GM23338 (cell line): Measurements from ENCODE around the gene DCLRE1B. TPM values are rescaled to one million over a fixed set of nuclear protein-coding genes. Genes with fewer than 3 reads are reported as not detected.

ENCODE experiments used
- ATAC-seq: fragments of 200-7000 bp; cut with Tn5 transposase; 3 replicates; pipeline ENCODE4 v1.9.1; 2020
- DNase-seq: peaks from one replicate; pipeline ENCODE4 v3.0.0-alpha.2; 2015; ENCODE audit warnings: low spot score
- H2AFZ ChIP-seq: fragments of 200-600 bp; sonication (generic); 2 replicates; pipeline ENCODE4 v1.8.0; 2016; ENCODE audit warnings: antibody characterized with exemption, mild to moderate bottlenecking, moderate library complexity
- H3F3A ChIP-seq: fragments of 200-600 bp; sonication (generic); replicated peaks from 2 replicates; pipeline ENCODE4 v1.8.0; 2017; ENCODE audit warnings: antibody characterized with exemption, mixed run types, low read depth
- H3K27ac ChIP-seq: fragments of 200-600 bp; sonication (generic); 2 replicates; pipeline ENCODE4 v1.6.1; 2016; ENCODE audit warnings: low read depth
- H3K27me3 ChIP-seq: fragments of 200-600 bp; sonication (generic); 2 replicates; pipeline ENCODE4 v1.8.0; 2016; ENCODE audit warnings: mild to moderate bottlenecking, mixed run types, moderate library complexity; ENCODE audit not compliant: insufficient read depth
- H3K36me3 ChIP-seq: fragments of 200-600 bp; sonication (generic); 2 replicates; pipeline ENCODE4 v1.8.0; 2016; ENCODE audit warnings: mild to moderate bottlenecking; ENCODE audit not compliant: insufficient read depth
- H3K4me1 ChIP-seq: fragments of 200-600 bp; sonication (generic); 2 replicates; pipeline ENCODE4 v1.8.0; 2016; ENCODE audit warnings: mild to moderate bottlenecking, moderate library complexity; ENCODE audit not compliant: insufficient read depth
- H3K4me2 ChIP-seq: fragments of 200-600 bp; sonication (generic); 2 replicates; pipeline ENCODE4 v1.7.1; 2017; ENCODE audit warnings: mixed run types
- H3K4me3 ChIP-seq: fragments of 200-600 bp; sonication (generic); 2 replicates; pipeline ENCODE4 v1.6.1; 2016; ENCODE audit warnings: mixed run types
- H3K79me2 ChIP-seq: fragments of 200-600 bp; sonication (generic); replicated peaks from 2 replicates; pipeline ENCODE4 v1.8.0; 2017; ENCODE audit warnings: mild to moderate bottlenecking; ENCODE audit not compliant: insufficient read depth
- H3K9me2 ChIP-seq: fragments of 200-600 bp; sonication (generic); 2 replicates; pipeline ENCODE4 v1.8.0; 2017; ENCODE audit not compliant: insufficient read depth
- H4K20me1 ChIP-seq: fragments of 200-600 bp; sonication (generic); replicated peaks from 2 replicates; pipeline ENCODE4 v1.8.0; 2017; ENCODE audit warnings: mild to moderate bottlenecking; ENCODE audit not compliant: insufficient read depth
- H3K27ac Mint-ChIP-seq: 2 replicates; pipeline ENCODE4 v1.8.0; 2020; ENCODE audit warnings: inconsistent platforms, mild to moderate bottlenecking, moderate library complexity, mixed read lengths
- H3K27me3 Mint-ChIP-seq: 3 replicates; pipeline ENCODE4 v1.8.0; 2022; ENCODE audit warnings: low read depth, mild to moderate bottlenecking, moderate library complexity, mixed read lengths, inconsistent platforms; ENCODE audit not compliant: insufficient read depth, poor library complexity
- H3K36me3 Mint-ChIP-seq: 3 replicates; pipeline ENCODE4 v1.8.0; 2021; ENCODE audit warnings: low read depth, mild to moderate bottlenecking, inconsistent platforms, moderate library complexity, mixed read lengths
- H3K4me1 Mint-ChIP-seq: 3 replicates; pipeline ENCODE4 v1.8.0; 2020; ENCODE audit warnings: mild to moderate bottlenecking, inconsistent platforms, mixed read lengths
- H3K4me3 Mint-ChIP-seq: 3 replicates; pipeline ENCODE4 v1.8.0; 2021; ENCODE audit warnings: moderate library complexity, mild to moderate bottlenecking, inconsistent platforms, mixed read lengths
- H3K9me3 Mint-ChIP-seq: 3 replicates; pipeline ENCODE4 v1.8.0; 2020; ENCODE audit warnings: moderate library complexity, mild to moderate bottlenecking, inconsistent platforms, mixed read lengths
- EZH2 ChIP-seq: fragments of 200-600 bp; sonication (generic); IDR thresholded peaks from one replicate; pipeline ENCODE4 v1.8.0; 2017; ENCODE audit warnings: antibody characterized with exemption, mild to moderate bottlenecking, low read depth; ENCODE audit not compliant: unreplicated experiment
- EZH2phosphoT487 ChIP-seq: fragments of 200-600 bp; sonication (generic); IDR thresholded peaks from one replicate; pipeline ENCODE4 v1.8.1; 2018; ENCODE audit warnings: antibody characterized with exemption; ENCODE audit not compliant: unreplicated experiment
- POLR2AphosphoS5 ChIP-seq: IDR thresholded peaks from 2 replicates; pipeline ENCODE4 v1.6.1; 2016; ENCODE audit warnings: antibody characterized with exemption, low read depth
- polyA plus RNA-seq: library from polyadenylated mRNA; unstranded; fragments of >200 nt; fragmentation: Nextera tagmentation; extraction: Ambion mirVana; gene quantifications from 2 replicates; pipeline ENCODE4 v1.2.1, GENCODE V29; 2016
- total RNA-seq: library from RNA; depleted of rRNA; stranded (reverse); fragments of >200 nt; shearing (Covaris generic); gene quantifications from 2 replicates; pipeline ENCODE4 v1.2.3, GENCODE V29; 2014
- TF ChIP-seq, protein P1 (sequence below): IDR thresholded peaks from one replicate; pipeline ENCODE4 v1.6.1; 2018; ENCODE audit warnings: antibody characterized with exemption; ENCODE audit not compliant: unreplicated experiment
- TF ChIP-seq, protein P2 (sequence below): fragments of 250-450 bp; sonication (Bioruptor Pico); IDR thresholded peaks from 2 replicates; pipeline ENCODE4 v1.5.0; 2020; ENCODE audit warnings: mild to moderate bottlenecking, moderate library complexity
- TF ChIP-seq, protein P3 (sequence below): IDR thresholded peaks from 2 replicates; pipeline ENCODE4 v1.6.1; 2016; ENCODE audit warnings: antibody characterized with exemption

Gene DCLRE1B
- total and polyA plus RNA-seq, 2 experiments from 2014 or later, result 6.3 to 9.7 TPM

DNA sequence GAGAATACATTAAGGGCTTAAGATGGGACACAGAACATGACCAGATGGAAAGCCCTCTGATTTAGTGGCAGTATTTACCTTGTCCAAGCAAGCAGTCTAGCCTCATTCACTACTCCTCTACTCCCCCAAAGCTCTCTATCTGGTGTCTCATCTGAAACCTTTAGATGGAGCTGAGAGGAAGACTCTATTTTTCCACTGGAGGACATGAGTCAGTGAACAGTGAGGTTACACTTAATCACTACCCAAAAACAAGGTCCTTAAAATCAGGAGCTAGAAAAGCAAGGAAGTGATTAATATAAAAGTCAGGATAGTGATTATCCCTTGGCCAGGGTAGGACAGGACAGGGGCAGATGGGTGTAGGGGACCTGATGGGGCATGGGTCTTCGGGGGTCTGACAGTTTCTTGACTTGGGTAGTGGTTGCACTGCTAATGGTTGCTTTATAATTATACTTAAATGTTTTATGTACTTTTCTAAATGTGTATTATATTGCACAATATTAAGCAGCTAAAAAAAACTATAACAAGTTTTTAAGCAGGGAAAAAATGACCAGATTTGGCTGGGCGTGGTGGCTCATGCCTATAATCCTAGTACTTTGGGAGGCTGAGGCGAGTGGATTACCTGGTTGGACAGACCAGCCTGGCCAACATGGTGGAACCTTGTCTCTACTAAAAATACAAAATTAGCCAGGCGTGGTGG lies 36.6 kb upstream of the DCLRE1B start:
- Mint-ChIP-seq H3K27me3 (no peaks in the 10 kb centered on the region), H3K27ac (no peak overlapping the region), H3K4me3 (no peak overlapping the region), H3K9me3 (no peaks in the 10 kb centered on the region), H3K36me3 (no peaks in the 10 kb centered on the region), H3K4me1 (peaks cover 5% of the 10 kb centered on the region; the same call in 2 of the 3 replicates)
- ATAC-seq, result no peak
- Histone ChIP-seq H3K4me1 (no peaks in the 10 kb centered on the region), H3K36me3 (no peaks in the 10 kb centered on the region), H4K20me1 (no peaks in the 10 kb centered on the region), H3F3A (no peaks in the 10 kb centered on the region), H3K27me3 (no peaks in the 10 kb centered on the region), H3K27ac (no peak overlapping the region), H3K79me2 (no peaks in the 10 kb centered on the region), H3K4me3 (no peak overlapping the region), H3K9me2 (no peaks in the 10 kb centered on the region), H2AFZ (peak overlapping the region; percentile 40; the same call in 1 of the 2 replicates), H3K4me2 (no peak overlapping the region)
- no peak for DNase-seq
- TF ChIP-seq EZH2 (no peak), POLR2AphosphoS5 (no peak), EZH2phosphoT487 (no peak)
- TF ChIP-seq, protein P1, sequence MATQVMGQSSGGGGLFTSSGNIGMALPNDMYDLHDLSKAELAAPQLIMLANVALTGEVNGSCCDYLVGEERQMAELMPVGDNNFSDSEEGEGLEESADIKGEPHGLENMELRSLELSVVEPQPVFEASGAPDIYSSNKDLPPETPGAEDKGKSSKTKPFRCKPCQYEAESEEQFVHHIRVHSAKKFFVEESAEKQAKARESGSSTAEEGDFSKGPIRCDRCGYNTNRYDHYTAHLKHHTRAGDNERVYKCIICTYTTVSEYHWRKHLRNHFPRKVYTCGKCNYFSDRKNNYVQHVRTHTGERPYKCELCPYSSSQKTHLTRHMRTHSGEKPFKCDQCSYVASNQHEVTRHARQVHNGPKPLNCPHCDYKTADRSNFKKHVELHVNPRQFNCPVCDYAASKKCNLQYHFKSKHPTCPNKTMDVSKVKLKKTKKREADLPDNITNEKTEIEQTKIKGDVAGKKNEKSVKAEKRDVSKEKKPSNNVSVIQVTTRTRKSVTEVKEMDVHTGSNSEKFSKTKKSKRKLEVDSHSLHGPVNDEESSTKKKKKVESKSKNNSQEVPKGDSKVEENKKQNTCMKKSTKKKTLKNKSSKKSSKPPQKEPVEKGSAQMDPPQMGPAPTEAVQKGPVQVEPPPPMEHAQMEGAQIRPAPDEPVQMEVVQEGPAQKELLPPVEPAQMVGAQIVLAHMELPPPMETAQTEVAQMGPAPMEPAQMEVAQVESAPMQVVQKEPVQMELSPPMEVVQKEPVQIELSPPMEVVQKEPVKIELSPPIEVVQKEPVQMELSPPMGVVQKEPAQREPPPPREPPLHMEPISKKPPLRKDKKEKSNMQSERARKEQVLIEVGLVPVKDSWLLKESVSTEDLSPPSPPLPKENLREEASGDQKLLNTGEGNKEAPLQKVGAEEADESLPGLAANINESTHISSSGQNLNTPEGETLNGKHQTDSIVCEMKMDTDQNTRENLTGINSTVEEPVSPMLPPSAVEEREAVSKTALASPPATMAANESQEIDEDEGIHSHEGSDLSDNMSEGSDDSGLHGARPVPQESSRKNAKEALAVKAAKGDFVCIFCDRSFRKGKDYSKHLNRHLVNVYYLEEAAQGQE, result no peak
- TF ChIP-seq, protein P2, sequence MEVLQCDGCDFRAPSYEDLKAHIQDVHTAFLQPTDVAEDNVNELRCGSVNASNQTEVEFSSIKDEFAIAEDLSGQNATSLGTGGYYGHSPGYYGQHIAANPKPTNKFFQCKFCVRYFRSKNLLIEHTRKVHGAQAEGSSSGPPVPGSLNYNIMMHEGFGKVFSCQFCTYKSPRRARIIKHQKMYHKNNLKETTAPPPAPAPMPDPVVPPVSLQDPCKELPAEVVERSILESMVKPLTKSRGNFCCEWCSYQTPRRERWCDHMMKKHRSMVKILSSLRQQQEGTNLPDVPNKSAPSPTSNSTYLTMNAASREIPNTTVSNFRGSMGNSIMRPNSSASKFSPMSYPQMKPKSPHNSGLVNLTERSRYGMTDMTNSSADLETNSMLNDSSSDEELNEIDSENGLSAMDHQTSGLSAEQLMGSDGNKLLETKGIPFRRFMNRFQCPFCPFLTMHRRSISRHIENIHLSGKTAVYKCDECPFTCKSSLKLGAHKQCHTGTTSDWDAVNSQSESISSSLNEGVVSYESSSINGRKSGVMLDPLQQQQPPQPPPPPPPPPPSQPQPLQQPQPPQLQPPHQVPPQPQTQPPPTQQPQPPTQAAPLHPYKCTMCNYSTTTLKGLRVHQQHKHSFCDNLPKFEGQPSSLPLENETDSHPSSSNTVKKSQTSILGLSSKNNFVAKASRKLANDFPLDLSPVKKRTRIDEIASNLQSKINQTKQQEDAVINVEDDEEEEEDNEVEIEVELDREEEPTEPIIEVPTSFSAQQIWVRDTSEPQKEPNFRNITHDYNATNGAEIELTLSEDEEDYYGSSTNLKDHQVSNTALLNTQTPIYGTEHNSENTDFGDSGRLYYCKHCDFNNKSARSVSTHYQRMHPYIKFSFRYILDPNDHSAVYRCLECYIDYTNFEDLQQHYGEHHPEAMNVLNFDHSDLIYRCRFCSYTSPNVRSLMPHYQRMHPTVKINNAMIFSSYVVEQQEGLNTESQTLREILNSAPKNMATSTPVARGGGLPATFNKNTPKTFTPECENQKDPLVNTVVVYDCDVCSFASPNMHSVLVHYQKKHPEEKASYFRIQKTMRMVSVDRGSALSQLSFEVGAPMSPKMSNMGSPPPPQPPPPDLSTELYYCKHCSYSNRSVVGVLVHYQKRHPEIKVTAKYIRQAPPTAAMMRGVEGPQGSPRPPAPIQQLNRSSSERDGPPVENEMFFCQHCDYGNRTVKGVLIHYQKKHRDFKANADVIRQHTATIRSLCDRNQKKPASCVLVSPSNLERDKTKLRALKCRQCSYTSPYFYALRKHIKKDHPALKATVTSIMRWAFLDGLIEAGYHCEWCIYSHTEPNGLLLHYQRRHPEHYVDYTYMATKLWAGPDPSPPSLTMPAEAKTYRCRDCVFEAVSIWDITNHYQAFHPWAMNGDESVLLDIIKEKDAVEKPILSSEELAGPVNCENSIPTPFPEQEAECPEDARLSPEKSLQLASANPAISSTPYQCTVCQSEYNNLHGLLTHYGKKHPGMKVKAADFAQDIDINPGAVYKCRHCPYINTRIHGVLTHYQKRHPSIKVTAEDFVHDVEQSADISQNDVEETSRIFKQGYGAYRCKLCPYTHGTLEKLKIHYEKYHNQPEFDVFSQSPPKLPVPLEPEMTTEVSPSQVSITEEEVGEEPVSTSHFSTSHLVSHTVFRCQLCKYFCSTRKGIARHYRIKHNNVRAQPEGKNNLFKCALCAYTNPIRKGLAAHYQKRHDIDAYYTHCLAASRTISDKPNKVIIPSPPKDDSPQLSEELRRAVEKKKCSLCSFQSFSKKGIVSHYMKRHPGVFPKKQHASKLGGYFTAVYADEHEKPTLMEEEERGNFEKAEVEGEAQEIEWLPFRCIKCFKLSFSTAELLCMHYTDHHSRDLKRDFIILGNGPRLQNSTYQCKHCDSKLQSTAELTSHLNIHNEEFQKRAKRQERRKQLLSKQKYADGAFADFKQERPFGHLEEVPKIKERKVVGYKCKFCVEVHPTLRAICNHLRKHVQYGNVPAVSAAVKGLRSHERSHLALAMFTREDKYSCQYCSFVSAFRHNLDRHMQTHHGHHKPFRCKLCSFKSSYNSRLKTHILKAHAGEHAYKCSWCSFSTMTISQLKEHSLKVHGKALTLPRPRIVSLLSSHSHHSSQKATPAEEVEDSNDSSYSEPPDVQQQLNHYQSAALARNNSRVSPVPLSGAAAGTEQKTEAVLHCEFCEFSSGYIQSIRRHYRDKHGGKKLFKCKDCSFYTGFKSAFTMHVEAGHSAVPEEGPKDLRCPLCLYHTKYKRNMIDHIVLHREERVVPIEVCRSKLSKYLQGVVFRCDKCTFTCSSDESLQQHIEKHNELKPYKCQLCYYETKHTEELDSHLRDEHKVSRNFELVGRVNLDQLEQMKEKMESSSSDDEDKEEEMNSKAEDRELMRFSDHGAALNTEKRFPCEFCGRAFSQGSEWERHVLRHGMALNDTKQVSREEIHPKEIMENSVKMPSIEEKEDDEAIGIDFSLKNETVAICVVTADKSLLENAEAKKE (CRISPR knock-in tag), result no peak
- TF ChIP-seq, protein P3, sequence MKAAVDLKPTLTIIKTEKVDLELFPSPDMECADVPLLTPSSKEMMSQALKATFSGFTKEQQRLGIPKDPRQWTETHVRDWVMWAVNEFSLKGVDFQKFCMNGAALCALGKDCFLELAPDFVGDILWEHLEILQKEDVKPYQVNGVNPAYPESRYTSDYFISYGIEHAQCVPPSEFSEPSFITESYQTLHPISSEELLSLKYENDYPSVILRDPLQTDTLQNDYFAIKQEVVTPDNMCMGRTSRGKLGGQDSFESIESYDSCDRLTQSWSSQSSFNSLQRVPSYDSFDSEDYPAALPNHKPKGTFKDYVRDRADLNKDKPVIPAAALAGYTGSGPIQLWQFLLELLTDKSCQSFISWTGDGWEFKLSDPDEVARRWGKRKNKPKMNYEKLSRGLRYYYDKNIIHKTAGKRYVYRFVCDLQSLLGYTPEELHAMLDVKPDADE, result no peak
